HepG2 (cell line): ENCODE data around the gene ANXA6. TPM values are rescaled to one million over a fixed set of nuclear protein-coding genes. Genes with fewer than 3 reads are reported as not detected.

Experiments used
- ATM ChIP-seq: fragments of 450-650 bp; IDR thresholded peaks from 2 replicates; pipeline ENCODE4 v1.7.1; 2017; ENCODE audit warnings: mild to moderate bottlenecking, borderline replicate concordance
- GABPB1 ChIP-seq: IDR thresholded peaks from 2 replicates; pipeline ENCODE4 v1.6.1; 2016; ENCODE audit warnings: mild to moderate bottlenecking, missing genetic modification reagents, moderate library complexity, missing compliant biosample characterization
- JARID2 ChIP-seq: sonication (generic); formaldehyde crosslinking; IDR thresholded peaks from 2 replicates; pipeline ENCODE4 v1.8.1; 2023; ENCODE audit warnings: missing genetic modification reagents, inconsistent platforms; ENCODE audit not compliant: insufficient replicate concordance
- KLF13 ChIP-seq: sonication (generic); formaldehyde crosslinking; IDR thresholded peaks from 2 replicates; pipeline ENCODE4 v1.4.0; 2020; ENCODE audit warnings: mild to moderate bottlenecking, missing genetic modification reagents
- MIER2 ChIP-seq: IDR thresholded peaks from 2 replicates; pipeline ENCODE4 v1.6.1; 2016; ENCODE audit warnings: missing biosample characterization, missing genetic modification reagents
- NR2C2 ChIP-seq: sonication (generic); formaldehyde crosslinking; IDR thresholded peaks from 2 replicates; pipeline ENCODE4 v1.4.0; 2020; ENCODE audit warnings: missing genetic modification reagents, mild to moderate bottlenecking, moderate library complexity, borderline replicate concordance
- RAD51 ChIP-seq: fragments of 450-650 bp; IDR thresholded peaks from 2 replicates; pipeline ENCODE4 v1.6.1; 2016; ENCODE audit warnings: borderline replicate concordance
- RXRB ChIP-seq: IDR thresholded peaks from 2 replicates; pipeline ENCODE4 v1.6.1; 2016; ENCODE audit warnings: borderline replicate concordance, missing genetic modification reagents, missing compliant biosample characterization
- TGIF2 ChIP-seq: IDR thresholded peaks from 2 replicates; pipeline ENCODE4 v1.6.1; 2016; ENCODE audit warnings: control low read depth, missing compliant biosample characterization
- XRCC5 ChIP-seq: fragments of 200-400 bp; formaldehyde crosslinking; optimal IDR thresholded peaks from 2 replicates; pipeline ENCODE3; 2017; ENCODE audit warnings: mild to moderate bottlenecking, low read length
- ZBTB1 ChIP-seq: sonication (generic); formaldehyde crosslinking; IDR thresholded peaks from 2 replicates; pipeline ENCODE4 v1.4.0; 2020; ENCODE audit warnings: missing genetic modification reagents, borderline replicate concordance
- ZNF230 ChIP-seq: sonication (generic); formaldehyde crosslinking; IDR thresholded peaks from 2 replicates; pipeline ENCODE4 v1.4.0; 2020; ENCODE audit warnings: mild to moderate bottlenecking, missing genetic modification reagents
- ZNF235 ChIP-seq: sonication (generic); formaldehyde crosslinking; IDR thresholded peaks from 2 replicates; pipeline ENCODE4 v1.8.1; 2023; ENCODE audit warnings: mild to moderate bottlenecking, missing genetic modification reagents, borderline replicate concordance
- ZNF329 ChIP-seq: sonication (generic); formaldehyde crosslinking; IDR thresholded peaks from 2 replicates; pipeline ENCODE4 v1.9.0; 2021; ENCODE audit warnings: low read depth, mild to moderate bottlenecking, missing genetic modification reagents
- ZNF672 ChIP-seq: sonication (generic); formaldehyde crosslinking; IDR thresholded peaks from 2 replicates; pipeline ENCODE4 v1.8.1; 2022; ENCODE audit warnings: missing genetic modification reagents
- ZNF839 ChIP-seq: sonication (generic); formaldehyde crosslinking; IDR thresholded peaks from 2 replicates; pipeline ENCODE4 v1.4.0; 2020; ENCODE audit warnings: missing genetic modification reagents, mild to moderate bottlenecking, borderline replicate concordance
- ZNF879 ChIP-seq: sonication (generic); formaldehyde crosslinking; IDR thresholded peaks from 2 replicates; pipeline ENCODE4 v1.8.1; 2023; ENCODE audit warnings: missing genetic modification reagents
- polyA plus RNA-seq, 8 experiments: library from polyadenylated mRNA; depleted of rRNA in 3 of 8; stranded (reverse) in 7 of 8; unstranded in 1 of 8; fragments of >200 nt; fragmentation: Illumina TruSeq in 4 of 8; extraction: Trizol in 4 of 8; gene quantifications; 2 replicates each; pipeline versions ENCODE4 v1.2.1 to v1.2.3, GENCODE V29; 2011 to 2016; ENCODE audit warnings: low read depth in 4 of 8, missing spikeins in 1 of 8, mixed read lengths in 1 of 8; ENCODE audit not compliant: insufficient read depth in 1 of 8
- total RNA-seq, 5 experiments: library from RNA; depleted of rRNA; stranded (reverse); fragments of >200 nt; fragmentation: Illumina TruSeq; extraction: Trizol; gene quantifications; 2 replicates each; pipeline ENCODE4 v1.2.3, GENCODE V29; 2016; ENCODE audit warnings: low read depth in 1 of 5
- TF ChIP-seq, protein P1 (sequence below): IDR thresholded peaks from 2 replicates; pipeline ENCODE4 v1.6.1; 2016; ENCODE audit warnings: low read depth, borderline replicate concordance
- TF ChIP-seq, protein P2 (sequence below), 2 experiments: sonication (generic) in 1 of 2; formaldehyde crosslinking in 1 of 2; IDR thresholded peaks; 2 replicates each; pipeline versions ENCODE4 v1.4.0 to v1.6.1; 2016 to 2020; ENCODE audit warnings: borderline replicate concordance in 1 of 2, low read depth in 1 of 2, mild to moderate bottlenecking in 1 of 2, missing genetic modification reagents in 1 of 2
- TF ChIP-seq, protein P3 (sequence below): sonication (generic); formaldehyde crosslinking; IDR thresholded peaks from 2 replicates; pipeline ENCODE4 v1.4.0; 2020; ENCODE audit warnings: missing genetic modification reagents, borderline replicate concordance
- TF ChIP-seq, protein P4 (sequence below): sonication (generic); formaldehyde crosslinking; IDR thresholded peaks from 2 replicates; pipeline ENCODE4 v1.5.0; 2020; ENCODE audit warnings: missing genetic modification reagents

Gene ANXA6
- total and polyA plus RNA-seq, 2 of the 13 experiments (the other 11 are each of a cell fraction or from before 2014, with no cell fraction given): 103 to 125 TPM

DNA sequence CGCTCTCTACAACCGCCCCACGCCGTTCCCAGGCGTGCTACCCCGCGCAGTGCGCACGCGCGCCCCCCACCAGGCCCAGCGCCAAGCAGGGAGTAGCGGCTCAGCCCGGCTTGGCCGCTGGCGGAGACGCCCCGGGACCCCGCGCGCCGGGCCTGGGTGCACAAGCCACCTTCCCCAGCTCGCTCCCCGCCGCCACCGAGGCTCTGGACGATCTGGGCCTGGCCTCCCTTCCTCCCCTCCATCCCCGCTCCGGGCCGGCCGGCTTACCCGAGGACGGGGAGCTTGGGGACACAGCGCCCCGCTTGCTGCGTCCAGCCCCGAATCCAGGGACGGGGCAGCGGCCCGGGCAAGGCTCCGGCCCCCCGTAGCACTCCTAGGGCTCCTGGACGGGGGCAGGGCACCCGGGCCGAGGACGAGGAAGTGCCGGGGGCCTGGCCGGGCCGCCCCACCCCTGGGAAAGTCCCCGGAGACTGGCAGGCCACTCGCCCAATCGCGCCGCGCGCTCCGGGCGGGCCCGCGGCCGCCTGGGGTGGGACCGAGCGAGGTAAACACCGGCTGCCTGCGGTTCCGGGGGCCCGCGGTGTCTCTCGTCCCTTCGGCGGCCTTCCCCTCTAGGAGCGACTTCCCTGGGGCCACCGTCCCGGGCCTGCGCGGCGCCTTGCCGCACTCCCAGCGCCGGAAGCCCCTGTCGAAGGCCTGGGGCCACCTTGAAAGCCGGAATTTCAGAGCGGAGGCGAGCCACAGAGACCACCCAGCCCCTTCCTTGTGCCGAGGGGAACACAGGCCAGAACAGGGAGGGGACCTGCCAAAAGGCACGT, 76.8 kb downstream of the ANXA6 start, which contains the start of gene TNIP1 (continued):
- TF ChIP-seq ZNF230 (0 out of 2 replicates have a peak, but pooled peaks have one; percentile 20), ZNF329 (peak; percentile 68; the same call in 1 of the 2 replicates), MIER2 (CRISPR knock-in tag) (no peak), RXRB (peak; percentile 69), NR2C2 (CRISPR knock-in tag) (peak; percentile 65), ZNF839 (CRISPR knock-in tag) (peak; percentile 63; the same call in 1 of the 2 replicates), ATM (no peak), RAD51 (no peak), ZNF879 (CRISPR knock-in tag) (peak; percentile 72; the same call in 1 of the 2 replicates), ZNF672 (no peak), KLF13 (CRISPR knock-in tag) (no peak), GABPB1 (CRISPR knock-in tag) (peak; percentile 94), JARID2 (no peak), XRCC5 (peak; percentile 15), TGIF2 (CRISPR knock-in tag) (no peak), ZBTB1 (CRISPR knock-in tag) (no peak), ZNF235 (CRISPR knock-in tag) (0 out of 2 replicates have a peak, but pooled peaks have one; percentile 74)
- TF ChIP-seq, protein P1, sequence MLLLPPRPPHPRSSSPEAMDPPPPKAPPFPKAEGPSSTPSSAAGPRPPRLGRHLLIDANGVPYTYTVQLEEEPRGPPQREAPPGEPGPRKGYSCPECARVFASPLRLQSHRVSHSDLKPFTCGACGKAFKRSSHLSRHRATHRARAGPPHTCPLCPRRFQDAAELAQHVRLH (CRISPR knock-in tag): no peak
- TF ChIP-seq, protein P2, sequence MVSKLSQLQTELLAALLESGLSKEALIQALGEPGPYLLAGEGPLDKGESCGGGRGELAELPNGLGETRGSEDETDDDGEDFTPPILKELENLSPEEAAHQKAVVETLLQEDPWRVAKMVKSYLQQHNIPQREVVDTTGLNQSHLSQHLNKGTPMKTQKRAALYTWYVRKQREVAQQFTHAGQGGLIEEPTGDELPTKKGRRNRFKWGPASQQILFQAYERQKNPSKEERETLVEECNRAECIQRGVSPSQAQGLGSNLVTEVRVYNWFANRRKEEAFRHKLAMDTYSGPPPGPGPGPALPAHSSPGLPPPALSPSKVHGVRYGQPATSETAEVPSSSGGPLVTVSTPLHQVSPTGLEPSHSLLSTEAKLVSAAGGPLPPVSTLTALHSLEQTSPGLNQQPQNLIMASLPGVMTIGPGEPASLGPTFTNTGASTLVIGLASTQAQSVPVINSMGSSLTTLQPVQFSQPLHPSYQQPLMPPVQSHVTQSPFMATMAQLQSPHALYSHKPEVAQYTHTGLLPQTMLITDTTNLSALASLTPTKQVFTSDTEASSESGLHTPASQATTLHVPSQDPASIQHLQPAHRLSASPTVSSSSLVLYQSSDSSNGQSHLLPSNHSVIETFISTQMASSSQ (IDR thresholded peaks at IDR 0.05; ENCODE audit: low read depth): no peak
- TF ChIP-seq, protein P2 (CRISPR knock-in tag; IDR thresholded peaks at IDR 0.05; ENCODE audit: borderline replicate concordance): peak; percentile 47; the same call in 1 of the 2 replicates
- TF ChIP-seq, protein P3, sequence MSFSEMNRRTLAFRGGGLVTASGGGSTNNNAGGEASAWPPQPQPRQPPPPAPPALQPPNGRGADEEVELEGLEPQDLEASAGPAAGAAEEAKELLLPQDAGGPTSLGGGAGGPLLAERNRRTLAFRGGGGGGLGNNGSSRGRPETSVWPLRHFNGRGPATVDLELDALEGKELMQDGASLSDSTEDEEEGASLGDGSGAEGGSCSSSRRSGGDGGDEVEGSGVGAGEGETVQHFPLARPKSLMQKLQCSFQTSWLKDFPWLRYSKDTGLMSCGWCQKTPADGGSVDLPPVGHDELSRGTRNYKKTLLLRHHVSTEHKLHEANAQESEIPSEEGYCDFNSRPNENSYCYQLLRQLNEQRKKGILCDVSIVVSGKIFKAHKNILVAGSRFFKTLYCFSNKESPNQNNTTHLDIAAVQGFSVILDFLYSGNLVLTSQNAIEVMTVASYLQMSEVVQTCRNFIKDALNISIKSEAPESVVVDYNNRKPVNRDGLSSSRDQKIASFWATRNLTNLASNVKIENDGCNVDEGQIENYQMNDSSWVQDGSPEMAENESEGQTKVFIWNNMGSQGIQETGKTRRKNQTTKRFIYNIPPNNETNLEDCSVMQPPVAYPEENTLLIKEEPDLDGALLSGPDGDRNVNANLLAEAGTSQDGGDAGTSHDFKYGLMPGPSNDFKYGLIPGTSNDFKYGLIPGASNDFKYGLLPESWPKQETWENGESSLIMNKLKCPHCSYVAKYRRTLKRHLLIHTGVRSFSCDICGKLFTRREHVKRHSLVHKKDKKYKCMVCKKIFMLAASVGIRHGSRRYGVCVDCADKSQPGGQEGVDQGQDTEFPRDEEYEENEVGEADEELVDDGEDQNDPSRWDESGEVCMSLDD (CRISPR knock-in tag): 0 out of 2 replicates have a peak, but pooled peaks have one; percentile 11
- TF ChIP-seq, protein P4, sequence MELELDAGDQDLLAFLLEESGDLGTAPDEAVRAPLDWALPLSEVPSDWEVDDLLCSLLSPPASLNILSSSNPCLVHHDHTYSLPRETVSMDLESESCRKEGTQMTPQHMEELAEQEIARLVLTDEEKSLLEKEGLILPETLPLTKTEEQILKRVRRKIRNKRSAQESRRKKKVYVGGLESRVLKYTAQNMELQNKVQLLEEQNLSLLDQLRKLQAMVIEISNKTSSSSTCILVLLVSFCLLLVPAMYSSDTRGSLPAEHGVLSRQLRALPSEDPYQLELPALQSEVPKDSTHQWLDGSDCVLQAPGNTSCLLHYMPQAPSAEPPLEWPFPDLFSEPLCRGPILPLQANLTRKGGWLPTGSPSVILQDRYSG: peak; percentile 74
